Tibial nerve (tissue), 4 donors: ENCODE measurements around the gene CCZ1. TPM values are rescaled to one million over a fixed set of nuclear protein-coding genes. Genes with fewer than 3 reads are reported as not detected.
A peak's percentile ranks its signal among the peaks of the same experiment; 100 is the strongest.
"Not testable (repeated sequence)": the region's sequence is repeated elsewhere in the genome, so short reads cannot be mapped to it uniquely, and the experiment has no call there.

Source experiments
- DNase-seq, 2 donors: peaks; one replicate each; pipeline ENCODE4 v3.0.0-alpha.2; 2019; ENCODE audit warnings: low spot score in 2 of 2
- H3K27ac ChIP-seq, 4 donors: fragments of 200-600 bp; sonication (generic) in 3 of 4; one replicate each; pipeline ENCODE4 v1.5.1; 2017 to 2019; ENCODE audit warnings: mild to moderate bottlenecking in 1 of 4
- H3K27me3 ChIP-seq, 2 donors: fragments of 200-600 bp; sonication (generic) in 1 of 2; one replicate each; pipeline versions ENCODE4 v1.5.1 to v1.6.0; 2017 to 2019
- H3K36me3 ChIP-seq, 3 donors: fragments of 200-600 bp; sonication (generic); one replicate each; pipeline ENCODE4 v1.5.1; 2018 to 2019
- H3K4me1 ChIP-seq, 4 donors: fragments of 200-600 bp; sonication (generic) in 3 of 4; one replicate each; pipeline ENCODE4 v1.5.1; 2017 to 2019
- H3K4me3 ChIP-seq, 4 donors: fragments of 200-600 bp; sonication (generic) in 3 of 4; one replicate each; pipeline ENCODE4 v1.5.1; 2017 to 2019; ENCODE audit warnings: mild to moderate bottlenecking in 1 of 4, moderate library complexity in 1 of 4
- H3K9me3 ChIP-seq, 4 donors: fragments of 200-600 bp; sonication (generic) in 3 of 4; one replicate each; pipeline ENCODE4 v1.5.1; 2017 to 2019
- CTCF ChIP-seq, 5 experiments: fragments of 200-600 bp in 3 of 5; fragments of 450-650 bp in 2 of 5; sonication (generic) in 3 of 5; IDR thresholded peaks; one replicate each; pipeline ENCODE4 v1.5.1; 2016 to 2019; ENCODE audit warnings: antibody characterized with exemption in 5 of 5, mild to moderate bottlenecking in 3 of 5, moderate library complexity in 2 of 5
- EP300 ChIP-seq, 2 donors: sonication (generic); formaldehyde crosslinking; IDR thresholded peaks; one replicate each; pipeline ENCODE4 v1.6.1; 2017; ENCODE audit warnings: antibody characterized with exemption in 2 of 2, mild to moderate bottlenecking in 1 of 2
- POLR2A ChIP-seq, 2 donors: fragments of 450-650 bp; IDR thresholded peaks; one replicate each; pipeline ENCODE4 v1.6.1; 2017; ENCODE audit warnings: antibody characterized with exemption in 2 of 2, mild to moderate bottlenecking in 2 of 2, moderate library complexity in 2 of 2
- WGBS, 2 donors: methylation state at CpG; one replicate each; pipeline ENCODE4 v1.1.5; 2018; 5-methylcytosine and 5-hydroxymethylcytosine counted together
- total RNA-seq, 4 donors: library from RNA; depleted of rRNA; stranded (reverse); fragments of >200 nt; gene quantifications; one replicate each; pipeline ENCODE4 v1.1.0, GENCODE V29; 2016

Gene CCZ1
- total RNA-seq: 10 to 100 TPM; 30.8 to 44.1 (median 38.1) TPM

GRCh38 chr7:5898480-5899224, at the start of gene CCZ1:
Gene CCZ1, plus strand, starts transcription at chr7:5898733. Its CDS starts 67 bp downstream, at chr7:5898800.
- H3K27me3 ChIP-seq, H3K36me3 ChIP-seq, H3K9me3 ChIP-seq, H3K4me1 ChIP-seq: not testable (repeated sequence)
- WGBS, 2 donors: 0 to 1% methylated on average over 7 to 16 of the region's 64 CpGs
- peak within 1 kb of the TSS in 3 of 4 donors; percentile 70 to 84 (median 75) for H3K27ac ChIP-seq
- peak in 1 of 2 donors; percentile 17 for TF ChIP-seq EP300 (IDR thresholded peaks at IDR 0.05)
- peak in 1 of 5 experiments; percentile 20 for TF ChIP-seq CTCF (IDR thresholded peaks at IDR 0.05)
- peak within 1 kb of the TSS; percentile 27 to 63 (median 60) for H3K4me3 ChIP-seq
- peak in 1 of 2 donors; percentile 15 for DNase-seq

DNA sequence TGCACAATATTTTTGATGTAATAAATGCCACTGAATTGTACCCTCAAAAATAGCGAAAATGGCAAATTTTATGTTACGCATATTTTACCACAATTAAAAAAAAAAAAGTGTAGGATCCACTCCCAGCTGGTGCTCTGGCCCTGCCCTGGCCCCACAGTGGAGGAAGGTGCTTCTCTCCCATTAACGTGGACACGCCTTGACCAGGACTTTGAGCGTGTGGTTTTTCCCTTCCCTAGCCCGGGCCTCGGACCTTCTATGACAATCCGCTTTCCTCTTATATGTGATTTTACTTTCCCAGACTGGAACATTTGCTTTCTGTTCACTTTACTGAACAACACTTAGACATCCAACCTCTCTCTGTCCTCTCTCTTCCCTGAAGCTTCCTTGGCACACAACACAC, 47.6 kb upstream of the CCZ1 start:
- no peaks in the 10 kb centered on the region for H3K9me3 ChIP-seq
- H3K4me1 ChIP-seq: no peaks in the 10 kb centered on the region
- H3K4me3 ChIP-seq: no peak overlapping the region
- H3K27me3 ChIP-seq: no peaks in the 10 kb centered on the region
- peaks cover 0 to 17% (median 0%) of the 10 kb centered on the region in 3 donors for H3K36me3 ChIP-seq
- WGBS, 2 donors: 87 to 93% methylated on average over 8 of the region's 8 CpGs
- H3K27ac ChIP-seq: no peak overlapping the region
- no peak for DNase-seq
- TF ChIP-seq CTCF (IDR thresholded peaks at IDR 0.05): no peak
- TF ChIP-seq POLR2A (IDR thresholded peaks at IDR 0.05): no peak
- no peak for TF ChIP-seq EP300 (IDR thresholded peaks at IDR 0.05)

GRCh38 chr7:5854738-5855137, 43.8 kb upstream of the CCZ1 start:
- no peak for DNase-seq

DNA sequence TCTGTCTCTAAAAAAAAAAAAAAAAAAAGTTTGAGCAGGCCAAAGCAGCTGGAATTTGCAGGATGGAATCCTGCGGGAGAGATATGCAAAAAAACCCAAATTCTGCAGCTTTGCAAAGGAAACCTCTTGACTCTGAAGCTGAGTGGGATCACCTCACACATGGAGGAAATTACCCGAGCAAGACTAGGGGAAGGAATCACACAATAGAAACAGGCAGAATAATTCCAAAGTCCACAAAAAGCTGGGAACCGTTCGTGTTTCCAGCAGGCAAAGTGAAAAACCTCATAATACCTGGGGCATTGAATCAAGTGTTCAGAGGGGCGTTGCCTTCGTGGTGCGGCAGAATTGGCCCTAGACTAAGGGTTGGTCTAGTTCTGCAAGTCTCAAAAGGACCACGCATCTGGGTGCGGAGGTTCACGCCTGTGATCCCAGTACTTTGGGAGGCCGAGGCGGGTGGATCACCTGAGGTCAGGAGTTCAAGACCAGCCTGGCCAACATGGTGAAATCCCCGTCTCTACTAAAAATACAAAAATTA, 41.4 kb upstream of the CCZ1 start:
- not testable (repeated sequence) for DNase-seq, H3K27me3 ChIP-seq, H3K9me3 ChIP-seq, H3K4me3 ChIP-seq, H3K36me3 ChIP-seq, H3K27ac ChIP-seq
- H3K4me1 ChIP-seq: peaks cover 0 to 11% (median 0%) of the 10 kb centered on the region in 4 donors
- WGBS, 2 donors: 73 to 75% methylated on average over 13 of the region's 13 CpGs

More at GRCh38 chr7:5854738-5855137, 43.8 kb upstream of the CCZ1 start:
- TF ChIP-seq CTCF (IDR thresholded peaks at IDR 0.05): no peak
- TF ChIP-seq POLR2A (IDR thresholded peaks at IDR 0.05): no peak
- no peak for TF ChIP-seq EP300 (IDR thresholded peaks at IDR 0.05)
- no peaks in the 10 kb centered on the region for H3K27me3 ChIP-seq
- H3K4me1 ChIP-seq: peaks cover 0 to 11% (median 0%) of the 10 kb centered on the region in 4 donors
- H3K27ac ChIP-seq: no peak overlapping the region
- no peak overlapping the region for H3K4me3 ChIP-seq
- H3K36me3 ChIP-seq: no peaks in the 10 kb centered on the region
- 58 to 62% methylated on average over 8 of the region's 8 CpGs for WGBS, 2 donors
- no peaks in the 10 kb centered on the region for H3K9me3 ChIP-seq

DNA sequence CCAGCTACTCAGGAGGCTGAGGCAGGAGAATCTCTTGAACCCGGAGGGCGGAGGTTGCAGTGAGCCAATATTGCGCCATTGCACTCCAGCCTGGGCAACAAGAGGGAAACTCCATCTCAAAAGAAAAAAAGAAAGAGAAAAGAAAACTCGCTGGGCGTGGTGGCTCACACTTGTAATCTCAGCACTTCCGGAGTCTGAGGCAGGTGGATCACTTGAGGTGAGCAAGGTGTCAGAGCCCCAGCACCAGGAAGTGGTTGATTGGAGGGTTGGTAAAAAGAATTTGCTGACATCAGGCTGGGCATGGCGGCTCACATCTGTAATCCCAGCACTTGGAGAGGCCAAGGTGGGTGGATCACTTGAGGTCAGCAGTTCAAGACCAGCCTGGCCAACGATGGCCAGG, 40.0 kb upstream of the CCZ1 start:
- H3K4me3 ChIP-seq, H3K9me3 ChIP-seq, DNase-seq, H3K27me3 ChIP-seq, H3K27ac ChIP-seq, H3K36me3 ChIP-seq: not testable (repeated sequence)
- 78 to 86% methylated on average over 8 of the region's 8 CpGs for WGBS, 2 donors
- H3K4me1 ChIP-seq: peaks cover 0 to 11% (median 0%) of the 10 kb centered on the region in 4 donors

DNA sequence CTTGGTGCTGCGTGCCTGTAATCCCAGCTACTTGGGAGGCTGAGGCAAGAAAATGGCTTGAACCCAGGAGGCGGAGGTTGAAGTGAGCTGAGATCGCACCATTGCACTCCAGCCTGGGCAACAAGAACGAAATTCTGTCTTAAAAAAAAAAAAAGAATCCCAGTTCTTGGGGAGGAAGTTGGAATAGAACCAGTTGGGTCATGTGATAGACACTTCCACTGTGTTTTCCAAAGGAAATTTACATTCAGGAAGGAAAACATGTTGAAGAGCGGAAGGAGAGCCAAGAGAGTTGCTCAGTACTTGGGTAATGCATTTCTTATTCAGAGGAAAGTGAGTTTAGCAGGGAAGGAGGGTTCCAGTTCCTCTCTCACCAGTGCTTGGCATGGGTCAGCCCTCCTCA, 37.3 kb upstream of the CCZ1 start:
- not testable (repeated sequence) for H3K36me3 ChIP-seq
- WGBS, 2 donors: 82 to 87% methylated on average over 5 of the region's 5 CpGs

GRCh38 chr7:5862753-5863366, 35.7 kb upstream of the CCZ1 start:
- not testable (repeated sequence) for DNase-seq, H3K4me1 ChIP-seq, H3K9me3 ChIP-seq, H3K4me3 ChIP-seq, H3K27me3 ChIP-seq, H3K27ac ChIP-seq, H3K36me3 ChIP-seq
- WGBS, 2 donors: 85 to 88% methylated on average over 5 of the region's 5 CpGs

More for the DNA sequence above, 37.3 kb upstream of the CCZ1 start:
- not testable (repeated sequence) for DNase-seq, H3K27ac ChIP-seq, H3K27me3 ChIP-seq, H3K9me3 ChIP-seq, H3K4me3 ChIP-seq, H3K4me1 ChIP-seq

DNA sequence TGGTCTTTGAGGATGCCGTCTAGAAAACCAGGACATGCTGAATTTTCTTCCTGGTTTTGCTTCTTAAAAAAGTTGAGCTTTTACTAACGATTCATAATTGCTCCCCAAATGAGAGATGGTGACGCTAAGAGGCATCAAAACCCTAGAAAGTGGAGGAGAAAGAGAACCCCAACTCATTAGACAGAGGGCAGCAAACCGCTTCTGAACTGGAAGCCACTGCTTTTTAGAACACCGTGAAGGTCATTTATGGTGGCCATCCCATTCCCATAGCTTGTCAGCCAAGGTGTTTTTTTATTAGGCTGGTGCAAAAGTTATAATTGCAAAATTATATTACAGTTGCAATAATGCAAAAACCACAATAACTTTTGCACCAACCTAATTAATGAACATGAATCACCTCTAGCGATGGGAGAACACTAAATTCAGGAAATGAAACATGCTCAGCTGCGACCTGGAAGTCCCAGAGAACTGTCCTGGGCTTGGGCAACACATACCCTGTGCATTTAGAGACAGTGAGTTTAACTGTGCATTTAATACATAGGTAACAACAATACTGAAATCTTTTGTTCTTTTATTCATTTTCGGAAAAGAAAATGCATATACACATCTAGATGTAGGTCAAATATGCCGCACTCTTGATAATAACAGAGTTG, 33.1 kb upstream of the CCZ1 start:
- H3K27ac ChIP-seq, H3K9me3 ChIP-seq, DNase-seq, H3K36me3 ChIP-seq, H3K27me3 ChIP-seq, H3K4me1 ChIP-seq, H3K4me3 ChIP-seq: not testable (repeated sequence)
- WGBS, 2 donors: 67 to 70% methylated on average over 9 of the region's 9 CpGs
